Esophagus squamous epithelium (tissue), 4 donors: Measurements from ENCODE around the gene ZSWIM4.

Experiments used
- CTCF ChIP-seq, 6 experiments: fragments of 450-650 bp in 4 of 6; fragments of 200-600 bp in 2 of 6; sonication (generic) in 2 of 6; IDR thresholded peaks; one replicate each; pipeline ENCODE4 v1.5.1; 2016 to 2019; ENCODE audit warnings: antibody characterized with exemption in 6 of 6, mild to moderate bottlenecking in 4 of 6, moderate library complexity in 4 of 6
- POLR2A ChIP-seq, 4 donors: fragments of 450-650 bp; IDR thresholded peaks; one replicate each; pipeline ENCODE4 v1.6.1; 2017; ENCODE audit warnings: antibody characterized with exemption in 4 of 4, mild to moderate bottlenecking in 4 of 4, moderate library complexity in 3 of 4

GRCh38 chr19:13826652-13827235, 31.5 kb downstream of the ZSWIM4 start:
- no peak for TF ChIP-seq CTCF (IDR thresholded peaks at IDR 0.05)
- no peak for TF ChIP-seq POLR2A (IDR thresholded peaks at IDR 0.05)
